Fibroblast of the aortic adventitia (primary cell): ENCODE results near the gene ZFPM1. TPM values are rescaled to one million over a fixed set of nuclear protein-coding genes. Genes with fewer than 3 reads are reported as not detected.

Source experiments
- DNase-seq: peaks from one replicate; pipeline ENCODE4 v3.0.0-alpha.2; 2010; ENCODE audit warnings: low read depth
- H3K4me3 ChIP-seq: 2 replicates; pipeline ENCODE4 v1.5.1; 2011; ENCODE audit warnings: low read depth, mild to moderate bottlenecking, control low read depth, low read length, moderate library complexity
- CTCF ChIP-seq: IDR thresholded peaks from 2 replicates; pipeline ENCODE4 v1.5.1; 2011; ENCODE audit warnings: mild to moderate bottlenecking, low read length, control low read depth, inconsistent platforms; ENCODE audit not compliant: insufficient read depth
- total RNA-seq: library from RNA; depleted of rRNA; stranded (reverse); fragments of >200 nt; gene quantifications from 2 replicates; pipeline ENCODE4 v1.2.3, GENCODE V29; 2012; ENCODE audit warnings: low replicate concordance

Gene ZFPM1
- total RNA-seq, 1 donor, result 4.2 TPM

GRCh38 chr16:88447881-88448280 is 5.2 kb upstream of the ZFPM1 start:
- no peak for DNase-seq
- H3K4me3 ChIP-seq, result no peak overlapping the region
- no peak for TF ChIP-seq CTCF

- H3K4me3 ChIP-seq, result no peak overlapping the region
- TF ChIP-seq CTCF, result no peak
- DNase-seq, result no peak
Measured at GRCh38 chr16:88448461-88449266, 4.4 kb upstream of the ZFPM1 start.

GRCh38 chr16:88449267-88449561 is 3.9 kb upstream of the ZFPM1 start:
- no peak overlapping the region for H3K4me3 ChIP-seq
- no peak for TF ChIP-seq CTCF
- DNase-seq, result no peak

DNA sequence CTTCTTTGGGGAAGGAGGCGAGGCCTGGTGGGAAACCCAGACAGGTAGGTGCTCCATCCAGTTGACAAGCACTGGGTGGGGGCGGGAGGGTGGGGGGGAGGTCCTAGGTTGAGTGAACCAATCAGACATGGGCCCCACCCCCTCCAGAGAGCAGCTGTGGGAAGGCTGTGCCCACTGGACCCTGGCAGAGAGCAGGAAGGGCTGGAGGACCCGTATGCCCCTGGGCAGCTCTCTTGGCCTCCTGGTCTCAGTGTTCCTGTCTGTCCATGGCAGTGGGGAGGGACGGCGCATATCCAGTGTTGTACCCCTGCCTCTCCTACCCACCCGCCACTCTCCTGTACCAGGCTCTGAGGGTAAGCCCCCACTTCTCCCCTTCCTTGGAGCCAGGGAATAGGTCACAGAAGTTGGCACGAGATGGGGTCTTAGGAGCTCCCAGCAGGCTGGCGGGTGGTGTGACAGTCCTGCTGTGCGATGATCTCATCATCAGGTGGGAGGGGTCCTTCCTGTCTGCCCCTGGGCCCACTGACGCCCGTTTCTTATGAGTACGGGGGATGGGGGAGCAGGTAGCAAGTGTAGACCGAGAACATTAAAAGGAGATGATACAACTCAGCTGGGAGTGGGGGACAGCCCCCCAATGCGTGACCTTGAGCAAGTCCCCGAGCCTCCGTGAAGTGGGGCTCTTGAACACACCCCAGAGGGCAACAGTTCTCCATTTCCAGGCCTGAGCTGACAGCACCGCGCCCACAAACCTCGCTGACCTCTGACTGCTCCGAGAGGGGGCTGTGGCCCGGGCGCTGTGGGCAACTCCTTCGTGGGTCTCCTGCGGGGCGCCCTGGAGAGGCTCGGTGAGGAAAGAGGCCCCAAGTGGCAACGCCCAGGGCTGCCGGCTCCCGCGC is 1.2 kb upstream of the ZFPM1 start:
- TF ChIP-seq CTCF, result no peak
- H3K4me3 ChIP-seq, result no peak overlapping the region
- DNase-seq, result no peak

GRCh38 chr16:88452482-88453216 is 431 bp upstream of the ZFPM1 start:
- peak overlapping the region; percentile 68 for H3K4me3 ChIP-seq
- DNase-seq, result peak; percentile 92
- no peak for TF ChIP-seq CTCF

DNA sequence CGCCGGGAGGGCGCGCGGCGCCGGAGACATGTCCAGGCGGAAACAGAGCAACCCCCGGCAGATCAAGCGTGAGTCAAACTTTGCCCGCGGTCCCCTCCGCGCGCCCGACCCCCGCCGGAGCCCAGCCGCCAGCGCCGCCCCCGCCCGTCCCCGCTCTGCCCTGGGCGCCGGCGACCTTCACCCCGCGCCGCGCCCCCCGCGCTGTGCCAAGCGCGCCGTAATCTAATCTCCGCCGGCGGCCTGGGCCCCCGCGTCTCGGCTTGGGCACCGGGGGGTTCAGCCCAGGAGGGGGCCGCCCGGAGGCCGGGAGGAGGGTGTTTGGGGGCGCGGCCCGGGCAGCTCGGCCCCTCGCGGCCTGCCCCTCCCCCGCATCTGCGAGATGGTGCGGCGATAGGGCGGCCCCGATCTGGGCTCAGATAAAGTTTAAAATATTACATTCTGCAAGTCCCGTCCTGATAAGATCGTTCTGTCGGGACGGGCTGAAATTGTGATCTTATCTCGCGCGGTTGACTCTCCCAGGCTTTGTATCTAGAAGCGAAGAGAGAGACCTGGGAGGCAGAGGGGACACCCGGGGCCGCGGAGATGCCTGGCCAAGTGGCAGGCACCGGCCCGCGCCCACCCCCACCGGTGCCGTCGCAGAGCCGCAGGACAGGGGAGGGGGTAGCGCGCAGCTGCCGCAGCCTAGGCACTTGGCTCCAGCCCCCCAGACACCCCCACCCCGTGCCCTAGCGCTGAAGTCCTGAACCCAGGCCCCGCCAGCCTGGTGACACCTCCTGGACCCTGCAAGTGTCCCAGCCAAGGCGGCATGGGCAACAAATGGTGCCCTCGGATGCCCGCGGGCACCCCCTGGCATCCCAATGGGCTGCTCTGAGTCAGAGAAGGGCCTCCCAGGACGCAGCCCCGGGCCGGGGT is 787 bp downstream of the ZFPM1 start:
- no peak for TF ChIP-seq CTCF

More for the DNA sequence above, 787 bp downstream of the ZFPM1 start:
- no peak for DNase-seq
- H3K4me3 ChIP-seq, result peak overlapping the region; percentile 71
